Measurements from ENCODE around the gene ALKBH5. TPM values are rescaled to one million over a fixed set of nuclear protein-coding genes. Genes with fewer than 3 reads are reported as not detected.

ALKBH5 gene
- total RNA-seq, 3 donors from 2014 or later (not counting 1 experiment from before 2014, with no cell fraction given) = 95.6 to 114 (median 96.7) TPM

GRCh38 chr17:18247613-18248001 is 64.0 kb downstream of the ALKBH5 start:
- WGBS (ENCODE audit: insufficient coverage) = 98% methylated on average over 30 of the region's 30 CpGs
- Histone ChIP-seq H3K4me3 (ENCODE audit: low read length) (no peak overlapping the region), H3K9me3 (ENCODE audit: control insufficient read depth, insufficient read depth, low read length) (no peaks in the 10 kb centered on the region), H3K27me3 (ENCODE audit: control insufficient read depth, insufficient read depth, low read length) (no peaks in the 10 kb centered on the region), H3K4me1 (ENCODE audit: control insufficient read depth, insufficient read depth, low read length) (no peaks in the 10 kb centered on the region), H3K36me3 (ENCODE audit: control insufficient read depth, insufficient read depth, low read length) (peaks cover 65% of the 10 kb centered on the region), H3K27ac (ENCODE audit: low read length) (no peak overlapping the region)
- ATAC-seq (no peak), DNase-seq (no peak)
- Mint-ChIP-seq H3K9me3 (no peaks in the 10 kb centered on the region), H3K27ac (no peak overlapping the region), H3K4me1 (peaks cover 4 to 5% of the 10 kb centered on the region in 2 donors), H3K36me3 (peaks cover 6% of the 10 kb centered on the region), H3K27me3 (ENCODE audit: low read depth in 2 of 2) (no peaks in the 10 kb centered on the region), H3K4me3 (no peak overlapping the region)
- intact Hi-C loops (cut with micrococcal nuclease) = no loop called here
- no peak for TF ChIP-seq CTCF (IDR thresholded peaks at IDR 0.05)

GRCh38 chr17:18248300-18248731 is 64.7 kb downstream of the ALKBH5 start:
- Mint-ChIP-seq H3K4me1 (peaks cover 4 to 5% of the 10 kb centered on the region in 2 donors), H3K4me3 (peak overlapping the region; percentile 42), H3K36me3 (peaks cover 6% of the 10 kb centered on the region), H3K27ac (peak overlapping the region; percentile 67 to 75), H3K9me3 (no peaks in the 10 kb centered on the region), H3K27me3 (ENCODE audit: low read depth in 2 of 2) (no peaks in the 10 kb centered on the region)
- peak; percentile 74 to 89 (median 78) for ATAC-seq
- DNase-seq = peak; percentile 51 to 82
- 54% methylated on average over 9 of the region's 9 CpGs for WGBS (ENCODE audit: insufficient coverage)
- no peaks in the 10 kb centered on the region for H3K27me3 ChIP-seq (ENCODE audit: control insufficient read depth, insufficient read depth, low read length)
- no peak overlapping the region for H3K27ac ChIP-seq (ENCODE audit: low read length)
- H3K4me3 ChIP-seq (ENCODE audit: low read length) = no peak overlapping the region
- H3K9me3 ChIP-seq (ENCODE audit: control insufficient read depth, insufficient read depth, low read length) = no peaks in the 10 kb centered on the region
- peak; percentile 62 for TF ChIP-seq CTCF (IDR thresholded peaks at IDR 0.05)
- H3K36me3 ChIP-seq (ENCODE audit: control insufficient read depth, insufficient read depth, low read length) = peaks cover 69% of the 10 kb centered on the region
- H3K4me1 ChIP-seq (ENCODE audit: control insufficient read depth, insufficient read depth, low read length) = no peaks in the 10 kb centered on the region
- intact Hi-C loops (cut with micrococcal nuclease) = no loop called here

- intact Hi-C loops (cut with micrococcal nuclease) = no loop called here
- Histone ChIP-seq H3K36me3 (ENCODE audit: control insufficient read depth, insufficient read depth, low read length) (peaks cover 74% of the 10 kb centered on the region), H3K27ac (ENCODE audit: low read length) (no peak overlapping the region), H3K4me1 (ENCODE audit: control insufficient read depth, insufficient read depth, low read length) (no peaks in the 10 kb centered on the region), H3K27me3 (ENCODE audit: control insufficient read depth, insufficient read depth, low read length) (no peaks in the 10 kb centered on the region), H3K9me3 (ENCODE audit: control insufficient read depth, insufficient read depth, low read length) (no peaks in the 10 kb centered on the region), H3K4me3 (ENCODE audit: low read length) (no peak overlapping the region)
- no peaks in the 10 kb centered on the region for H3K9me3 Mint-ChIP-seq
- 96% methylated on average over 5 of the region's 7 CpGs for WGBS (ENCODE audit: insufficient coverage)
- H3K27ac Mint-ChIP-seq = peak overlapping the region in 1 of 2 donors; percentile 67
- H3K4me3 Mint-ChIP-seq = no peak overlapping the region
- no peak for DNase-seq
- H3K27me3 Mint-ChIP-seq (ENCODE audit: low read depth in 2 of 2) = no peaks in the 10 kb centered on the region
- TF ChIP-seq CTCF (IDR thresholded peaks at IDR 0.05) = no peak
- peaks cover 4 to 5% of the 10 kb centered on the region in 2 donors for H3K4me1 Mint-ChIP-seq
- ATAC-seq = no peak
- peaks cover 6% of the 10 kb centered on the region for H3K36me3 Mint-ChIP-seq
These were observed 65.2 kb downstream of the ALKBH5 start for GRCh38 chr17:18248811-18249210.

GRCh38 chr17:18250259-18250658 is 66.6 kb downstream of the ALKBH5 start:
- no peaks in the 10 kb centered on the region for H3K4me1 ChIP-seq (ENCODE audit: control insufficient read depth, insufficient read depth, low read length)
- no peaks in the 10 kb centered on the region for H3K27me3 ChIP-seq (ENCODE audit: control insufficient read depth, insufficient read depth, low read length)
- intact Hi-C loops (cut with micrococcal nuclease) = no loop called here
- Mint-ChIP-seq H3K36me3 (peaks cover 6% of the 10 kb centered on the region), H3K27me3 (ENCODE audit: low read depth in 2 of 2) (no peaks in the 10 kb centered on the region), H3K4me1 (peaks cover 4 to 5% of the 10 kb centered on the region in 2 donors), H3K9me3 (no peaks in the 10 kb centered on the region), H3K27ac (peak overlapping the region in 1 of 2 donors; percentile 44), H3K4me3 (no peak overlapping the region)
- H3K36me3 ChIP-seq (ENCODE audit: control insufficient read depth, insufficient read depth, low read length) = peaks cover 82% of the 10 kb centered on the region
- ATAC-seq (no peak), DNase-seq (no peak)
- no peak overlapping the region for H3K27ac ChIP-seq (ENCODE audit: low read length)
- H3K4me3 ChIP-seq (ENCODE audit: low read length) = no peak overlapping the region
- 92% methylated on average over 9 of the region's 9 CpGs for WGBS (ENCODE audit: insufficient coverage)
- TF ChIP-seq CTCF (IDR thresholded peaks at IDR 0.05) = no peak
- no peaks in the 10 kb centered on the region for H3K9me3 ChIP-seq (ENCODE audit: control insufficient read depth, insufficient read depth, low read length)
